Renal cortical epithelial cell (primary cell): ENCODE measurements around the gene FOXN4. TPM values are rescaled to one million over a fixed set of nuclear protein-coding genes. Genes with fewer than 3 reads are reported as not detected.

ENCODE experiments used
- total RNA-seq: library from RNA; depleted of rRNA; stranded (reverse); fragments of >200 nt; gene quantifications from 2 replicates; pipeline ENCODE4 v1.2.3, GENCODE V29; 2014

FOXN4 gene
- total RNA-seq, 1 donor from 2014 or later: not detected

Other genes starting within 250 kb of the FOXN4 start
- 13.9 and 19.6 TPM in 2 replicates for gene ALKBH2, start 215.8 kb downstream of the FOXN4 start, total RNA-seq
- 21.5 and 27.1 TPM in 2 replicates for gene UNG, start 211.7 kb downstream of the FOXN4 start, total RNA-seq
- 1.9 and 8.9 TPM in 2 replicates for gene ACACB, start 192.7 kb downstream of the FOXN4 start, total RNA-seq
- gene MYO1H, start 38.6 kb upstream of the FOXN4 start, total RNA-seq: not detected in 2 replicates
- 54.0 and 58.3 TPM in 2 replicates for gene KCTD10, start 168.0 kb upstream of the FOXN4 start, total RNA-seq
- gene UBE3B, start 168.3 kb upstream of the FOXN4 start, total RNA-seq: 63.2 and 78.4 TPM in 2 replicates